SK-N-SH treated with all-trans-retinoic acid at 6 μM for 48 hours (cell line): ENCODE measurements around the gene MAFF.

Source experiments
- ATAC-seq: fragments of 200-7000 bp; cut with Tn5 transposase; 3 replicates; pipeline ENCODE4 v1.9.1; 2020; ENCODE audit warnings: mild to moderate bottlenecking, moderate library complexity
- ARNTL ChIP-seq: fragments of 450-650 bp; formaldehyde crosslinking; IDR thresholded peaks from 2 replicates; pipeline ENCODE4 v1.5.0; 2020; ENCODE audit warnings: low read depth, mild to moderate bottlenecking, moderate library complexity, borderline replicate concordance
- BACH2 ChIP-seq: fragments of 250-450 bp; sonication (Bioruptor Pico); IDR thresholded peaks from 2 replicates; pipeline ENCODE4 v1.9.0; 2021; ENCODE audit warnings: mild to moderate bottlenecking, borderline replicate concordance
- CREB5 ChIP-seq: fragments of 250-450 bp; sonication (Bioruptor Pico); IDR thresholded peaks from 2 replicates; pipeline ENCODE4 v1.5.1; 2020; ENCODE audit warnings: low read depth, mild to moderate bottlenecking, moderate library complexity
- ESRRG ChIP-seq: fragments of 250-450 bp; sonication (Bioruptor Pico); IDR thresholded peaks from 2 replicates; pipeline ENCODE4 v1.6.1; 2021; ENCODE audit warnings: mild to moderate bottlenecking
- ISL1 ChIP-seq: fragments of 250-450 bp; sonication (Bioruptor Pico); IDR thresholded peaks from 2 replicates; pipeline ENCODE4 v2.1.2; 2022; ENCODE audit warnings: mild to moderate bottlenecking, moderate library complexity
- OSR1 ChIP-seq: fragments of 250-450 bp; sonication (Bioruptor Pico); IDR thresholded peaks from 2 replicates; pipeline ENCODE4 v1.8.0; 2022; ENCODE audit warnings: moderate library complexity, mild to moderate bottlenecking, inconsistent platforms
- PPARA ChIP-seq: fragments of 250-450 bp; sonication (Bioruptor Pico); IDR thresholded peaks from 2 replicates; pipeline ENCODE4 v1.5.0; 2020; ENCODE audit warnings: mild to moderate bottlenecking, borderline replicate concordance
- RARB ChIP-seq: fragments of 250-450 bp; sonication (Bioruptor Pico); IDR thresholded peaks from 2 replicates; pipeline ENCODE4 v1.8.0; 2021; ENCODE audit warnings: mild to moderate bottlenecking, moderate library complexity
- SNAI2 ChIP-seq: fragments of 250-450 bp; sonication (Bioruptor Pico); IDR thresholded peaks from 2 replicates; pipeline ENCODE4 v1.5.0; 2020; ENCODE audit warnings: mild to moderate bottlenecking, moderate library complexity
- TCF4 ChIP-seq: fragments of 250-450 bp; sonication (Bioruptor Pico); IDR thresholded peaks from 2 replicates; pipeline ENCODE4 v1.8.0; 2021; ENCODE audit warnings: mild to moderate bottlenecking, moderate library complexity, borderline replicate concordance
- TSHZ2 ChIP-seq: fragments of 250-450 bp; sonication (Bioruptor Pico); IDR thresholded peaks from 2 replicates; pipeline ENCODE4 v1.5.0; 2020; ENCODE audit warnings: mild to moderate bottlenecking, moderate library complexity
- ZC3H10 ChIP-seq: fragments of 250-450 bp; sonication (Bioruptor Pico); IDR thresholded peaks from 2 replicates; pipeline ENCODE4 v1.5.1; 2021; ENCODE audit warnings: mild to moderate bottlenecking, moderate library complexity
- ZFP3 ChIP-seq: fragments of 250-450 bp; sonication (Bioruptor Pico); IDR thresholded peaks from 2 replicates; pipeline ENCODE4 v1.5.0; 2020; ENCODE audit warnings: mild to moderate bottlenecking, moderate library complexity
- ZFP30 ChIP-seq: fragments of 450-650 bp; formaldehyde crosslinking; IDR thresholded peaks from 2 replicates; pipeline ENCODE4 v1.5.0; 2022; ENCODE audit warnings: mild to moderate bottlenecking, moderate library complexity
- ZNF565 ChIP-seq: fragments of 450-650 bp; formaldehyde crosslinking; conservative IDR thresholded peaks from 2 replicates; pipeline ENCODE4 v1.5.0; 2020; ENCODE audit warnings: low read depth, mild to moderate bottlenecking, moderate library complexity
- TF ChIP-seq, protein P1 (sequence below): fragments of 250-450 bp; sonication (Bioruptor Pico); IDR thresholded peaks from 2 replicates; pipeline ENCODE4 v1.8.0; 2020; ENCODE audit warnings: mild to moderate bottlenecking, moderate library complexity, borderline replicate concordance
- TF ChIP-seq, protein P2 (sequence below): fragments of 250-450 bp; sonication (Bioruptor Pico); IDR thresholded peaks from 2 replicates; pipeline ENCODE4 v1.8.0; 2021; ENCODE audit warnings: low read depth, mild to moderate bottlenecking, moderate library complexity, borderline replicate concordance
- TF ChIP-seq, protein P3 (sequence below): fragments of 250-450 bp; sonication (Bioruptor Pico); IDR thresholded peaks from 2 replicates; pipeline ENCODE4 v1.5.1; 2021; ENCODE audit warnings: mild to moderate bottlenecking, moderate library complexity

MAFF gene

DNA sequence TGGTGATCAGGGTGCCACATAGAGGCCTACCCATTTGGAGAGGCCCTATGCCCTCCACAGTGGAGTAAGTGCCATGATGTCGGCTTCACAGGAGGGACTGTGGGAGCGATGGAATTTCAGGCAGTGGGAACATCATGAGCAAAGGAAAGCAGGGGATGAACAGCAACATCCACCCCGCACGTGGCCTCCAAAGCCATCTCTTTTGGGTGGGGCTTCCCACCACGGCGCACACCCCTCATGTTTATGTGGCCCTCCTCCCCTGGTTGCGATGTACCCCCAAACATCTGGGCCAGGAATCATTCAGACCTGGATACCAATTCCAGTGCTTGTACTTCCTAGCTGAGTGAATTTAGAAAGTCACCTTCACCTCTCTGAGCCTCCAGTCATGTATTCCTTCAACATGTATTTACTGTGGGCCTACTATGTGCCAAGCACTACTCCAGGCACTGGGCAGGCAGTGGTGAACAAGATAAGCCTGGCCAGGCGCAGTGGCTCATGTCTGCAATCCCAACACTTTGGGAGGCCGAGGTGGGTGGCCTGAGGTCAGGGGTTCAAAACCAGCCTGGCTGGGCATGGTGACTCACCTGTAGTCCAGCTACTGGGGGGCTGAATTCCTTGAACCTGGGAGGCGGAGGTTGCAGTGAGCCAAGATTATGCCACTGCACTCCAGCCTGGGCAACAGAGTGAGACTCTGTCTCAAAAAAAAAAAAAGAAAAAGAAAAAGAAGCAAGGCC, 1.8 kb upstream of the MAFF start (continued):
- TF ChIP-seq TSHZ2 (CRISPR knock-in tag) (no peak), ZFP3 (CRISPR knock-in tag) (no peak), ZC3H10 (CRISPR knock-in tag) (no peak), ARNTL (no peak), ZNF565 (CRISPR knock-in tag) (no peak)

GRCh38 chr22:38201371-38201710, 453 bp upstream of the MAFF start:
- TF ChIP-seq SNAI2 (CRISPR knock-in tag): no peak
- ATAC-seq: no peak

DNA sequence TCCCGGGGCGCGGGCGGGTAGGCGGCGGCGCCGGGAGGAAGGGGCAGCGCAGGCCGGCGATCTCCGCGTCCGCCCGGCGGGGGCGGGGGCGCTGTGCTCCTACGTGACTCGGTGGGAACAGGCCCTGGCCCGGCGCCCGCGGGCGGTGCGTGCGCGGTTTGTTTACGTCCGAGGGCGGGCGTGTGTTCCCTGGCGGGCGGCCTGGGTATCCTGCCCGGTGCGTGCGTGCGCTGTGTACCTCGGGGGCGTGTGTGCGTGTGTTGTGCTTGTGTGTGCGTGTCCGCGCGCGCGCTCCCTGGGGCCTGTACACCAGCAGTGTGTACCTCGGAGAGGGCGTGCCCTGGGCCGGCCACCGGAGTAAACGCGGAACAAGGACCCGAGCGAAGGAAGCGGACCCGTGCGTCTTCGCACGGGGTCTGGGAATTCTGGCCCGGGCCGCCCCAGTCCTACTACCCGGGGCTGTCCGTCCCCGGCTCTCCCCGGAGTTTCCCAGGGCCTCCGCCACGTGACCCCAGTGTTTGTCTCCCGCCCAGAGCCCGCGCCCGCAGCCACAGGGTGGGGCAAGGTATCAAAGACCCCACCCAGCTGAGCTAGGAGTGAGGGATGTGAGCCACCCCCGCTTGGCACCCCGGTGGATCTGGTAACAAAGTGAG, 769 bp downstream of the MAFF start:
- peak; percentile 45 for ATAC-seq
- TF ChIP-seq ZC3H10 (CRISPR knock-in tag): no peak
- TF ChIP-seq CREB5: no peak
- no peak for TF ChIP-seq BACH2
- TF ChIP-seq SNAI2 (CRISPR knock-in tag): no peak
- no peak for TF ChIP-seq TCF4 (CRISPR knock-in tag)
- TF ChIP-seq ESRRG (CRISPR knock-in tag): no peak
- TF ChIP-seq, protein P1, sequence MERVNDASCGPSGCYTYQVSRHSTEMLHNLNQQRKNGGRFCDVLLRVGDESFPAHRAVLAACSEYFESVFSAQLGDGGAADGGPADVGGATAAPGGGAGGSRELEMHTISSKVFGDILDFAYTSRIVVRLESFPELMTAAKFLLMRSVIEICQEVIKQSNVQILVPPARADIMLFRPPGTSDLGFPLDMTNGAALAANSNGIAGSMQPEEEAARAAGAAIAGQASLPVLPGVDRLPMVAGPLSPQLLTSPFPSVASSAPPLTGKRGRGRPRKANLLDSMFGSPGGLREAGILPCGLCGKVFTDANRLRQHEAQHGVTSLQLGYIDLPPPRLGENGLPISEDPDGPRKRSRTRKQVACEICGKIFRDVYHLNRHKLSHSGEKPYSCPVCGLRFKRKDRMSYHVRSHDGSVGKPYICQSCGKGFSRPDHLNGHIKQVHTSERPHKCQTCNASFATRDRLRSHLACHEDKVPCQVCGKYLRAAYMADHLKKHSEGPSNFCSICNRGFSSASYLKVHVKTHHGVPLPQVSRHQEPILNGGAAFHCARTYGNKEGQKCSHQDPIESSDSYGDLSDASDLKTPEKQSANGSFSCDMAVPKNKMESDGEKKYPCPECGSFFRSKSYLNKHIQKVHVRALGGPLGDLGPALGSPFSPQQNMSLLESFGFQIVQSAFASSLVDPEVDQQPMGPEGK (CRISPR knock-in tag): no peak
- TF ChIP-seq TSHZ2 (CRISPR knock-in tag): no peak
- no peak for TF ChIP-seq ARNTL
- no peak for TF ChIP-seq ZNF565 (CRISPR knock-in tag)
- no peak for TF ChIP-seq ZFP30 (CRISPR knock-in tag)
- TF ChIP-seq OSR1 (CRISPR knock-in tag): no peak
- no peak for TF ChIP-seq PPARA (CRISPR knock-in tag)
- TF ChIP-seq, protein P2, sequence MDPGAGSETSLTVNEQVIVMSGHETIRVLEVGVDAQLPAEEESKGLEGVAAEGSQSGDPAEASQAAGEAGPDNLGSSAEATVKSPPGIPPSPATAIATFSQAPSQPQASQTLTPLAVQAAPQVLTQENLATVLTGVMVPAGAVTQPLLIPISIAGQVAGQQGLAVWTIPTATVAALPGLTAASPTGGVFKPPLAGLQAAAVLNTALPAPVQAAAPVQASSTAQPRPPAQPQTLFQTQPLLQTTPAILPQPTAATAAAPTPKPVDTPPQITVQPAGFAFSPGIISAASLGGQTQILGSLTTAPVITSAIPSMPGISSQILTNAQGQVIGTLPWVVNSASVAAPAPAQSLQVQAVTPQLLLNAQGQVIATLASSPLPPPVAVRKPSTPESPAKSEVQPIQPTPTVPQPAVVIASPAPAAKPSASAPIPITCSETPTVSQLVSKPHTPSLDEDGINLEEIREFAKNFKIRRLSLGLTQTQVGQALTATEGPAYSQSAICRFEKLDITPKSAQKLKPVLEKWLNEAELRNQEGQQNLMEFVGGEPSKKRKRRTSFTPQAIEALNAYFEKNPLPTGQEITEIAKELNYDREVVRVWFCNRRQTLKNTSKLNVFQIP (CRISPR knock-in tag): no peak
- TF ChIP-seq RARB: no peak
- TF ChIP-seq ZFP3 (CRISPR knock-in tag): no peak
- no peak for TF ChIP-seq ISL1 (CRISPR knock-in tag)
- TF ChIP-seq, protein P3, sequence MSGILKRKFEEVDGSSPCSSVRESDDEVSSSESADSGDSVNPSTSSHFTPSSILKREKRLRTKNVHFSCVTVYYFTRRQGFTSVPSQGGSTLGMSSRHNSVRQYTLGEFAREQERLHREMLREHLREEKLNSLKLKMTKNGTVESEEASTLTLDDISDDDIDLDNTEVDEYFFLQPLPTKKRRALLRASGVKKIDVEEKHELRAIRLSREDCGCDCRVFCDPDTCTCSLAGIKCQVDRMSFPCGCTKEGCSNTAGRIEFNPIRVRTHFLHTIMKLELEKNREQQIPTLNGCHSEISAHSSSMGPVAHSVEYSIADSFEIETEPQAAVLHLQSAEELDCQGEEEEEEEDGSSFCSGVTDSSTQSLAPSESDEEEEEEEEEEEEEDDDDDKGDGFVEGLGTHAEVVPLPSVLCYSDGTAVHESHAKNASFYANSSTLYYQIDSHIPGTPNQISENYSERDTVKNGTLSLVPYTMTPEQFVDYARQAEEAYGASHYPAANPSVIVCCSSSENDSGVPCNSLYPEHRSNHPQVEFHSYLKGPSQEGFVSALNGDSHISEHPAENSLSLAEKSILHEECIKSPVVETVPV (CRISPR knock-in tag): no peak
